ENCODE data around the gene ACKR2.

Gene ACKR2

DNA sequence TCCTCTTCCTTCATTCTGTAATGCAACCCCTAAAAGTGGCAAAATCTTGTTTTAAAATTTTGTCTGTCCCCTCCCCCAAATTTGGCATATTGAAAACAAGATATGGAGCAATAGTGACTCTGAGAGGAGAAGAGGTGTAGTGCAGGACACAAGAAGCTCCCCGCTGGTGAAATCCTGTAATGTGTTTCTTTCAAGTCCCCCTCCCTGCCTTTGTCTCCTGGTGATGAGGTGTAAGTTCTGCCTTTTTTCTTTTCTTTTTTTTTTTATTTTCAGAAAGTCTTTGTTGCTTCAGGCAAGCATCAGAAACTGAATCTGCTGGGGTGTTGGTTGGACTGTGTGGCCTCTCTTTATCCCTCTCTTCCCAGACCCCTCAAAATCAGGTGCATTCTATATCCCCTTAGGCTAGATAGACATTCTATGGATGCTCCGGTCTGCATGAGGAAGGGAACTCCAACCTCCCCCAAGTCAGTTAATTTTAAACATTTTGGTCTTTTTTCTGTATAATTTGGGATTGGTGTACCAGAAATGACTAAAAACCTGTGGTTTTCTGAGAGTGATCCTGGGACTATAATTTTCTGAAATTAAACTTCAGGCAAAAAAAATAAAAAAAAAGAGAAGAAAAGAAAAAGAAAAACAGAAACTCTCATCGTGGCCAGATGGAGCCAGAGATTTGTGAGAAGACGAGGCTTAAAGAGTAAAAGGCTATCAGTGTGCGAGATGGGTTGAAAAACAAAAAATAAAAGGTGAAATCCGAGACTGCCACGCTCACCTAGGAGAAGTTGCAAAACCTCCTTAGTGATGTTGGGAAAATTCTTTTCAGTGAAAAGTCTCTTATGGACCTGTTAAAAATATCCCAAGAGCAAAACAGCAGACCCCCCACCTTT lies 21.4 kb downstream of the ACKR2 start:
- no peak for DNase-seq

DNA sequence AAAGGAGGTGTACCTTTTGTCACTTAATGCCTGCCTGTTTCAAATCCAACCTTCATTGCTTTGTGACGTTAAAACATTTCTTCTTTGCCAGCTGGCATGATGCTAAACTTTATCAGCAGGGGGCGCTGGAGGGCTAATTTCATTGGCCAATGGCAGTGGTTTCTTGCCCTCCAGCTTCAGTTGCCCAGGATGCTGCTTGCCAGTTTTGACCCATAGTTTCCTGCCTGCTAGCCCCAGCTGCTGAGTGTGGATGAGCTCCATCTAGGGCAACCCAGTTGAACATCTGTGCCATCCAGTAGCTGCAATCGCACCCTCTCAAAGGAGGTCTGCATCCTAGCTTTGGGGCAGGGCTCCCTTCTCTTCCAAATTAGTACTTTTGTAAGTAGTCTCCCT lies 22.1 kb downstream of the ACKR2 start:
- no peak for DNase-seq

DNA sequence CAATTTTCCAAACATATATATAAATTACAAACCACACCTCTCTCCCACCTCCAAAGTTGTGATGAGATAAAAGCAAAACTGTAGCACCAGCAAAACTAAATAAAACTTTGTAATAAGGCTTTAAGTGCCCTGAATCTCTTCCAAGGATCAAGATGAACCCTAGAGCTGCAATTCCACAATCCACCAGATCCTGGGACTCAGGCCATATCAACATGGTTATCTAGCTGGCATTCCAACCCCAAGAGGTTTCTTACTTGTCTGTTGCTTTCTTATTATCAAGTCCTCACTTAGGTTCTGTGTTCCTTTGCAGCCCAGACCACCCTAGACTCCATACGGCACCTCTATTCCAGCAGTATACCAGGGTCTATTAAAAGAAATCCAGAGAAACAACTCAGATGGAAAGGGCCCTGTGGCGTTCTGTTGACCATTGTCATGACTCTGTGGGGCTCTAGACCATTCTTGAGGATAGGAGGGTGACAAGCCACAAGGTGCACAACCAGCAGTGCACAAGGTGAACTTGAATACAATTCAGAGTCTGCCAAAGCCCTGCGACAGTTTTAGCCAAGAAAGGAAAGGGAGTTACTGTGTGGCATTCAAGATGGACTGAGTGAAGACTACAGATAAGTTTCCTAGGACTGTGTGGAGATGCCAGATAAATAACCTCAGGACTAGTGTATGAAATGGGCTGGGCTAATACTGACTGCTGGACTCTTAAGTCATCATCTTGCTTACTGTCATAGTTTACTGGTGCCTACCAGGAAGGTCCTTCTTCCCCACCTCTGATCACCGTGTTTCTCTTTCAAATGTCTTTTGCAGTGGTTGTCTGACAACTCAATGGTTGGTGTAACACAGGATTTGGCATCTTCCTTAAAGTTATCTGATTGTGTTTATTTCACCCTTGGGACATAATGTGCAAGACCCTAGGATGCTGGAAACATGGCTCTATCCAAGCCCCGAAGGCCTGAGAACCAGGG lies 27.2 kb downstream of the ACKR2 start:
- DNase-seq, result no peak

DNA sequence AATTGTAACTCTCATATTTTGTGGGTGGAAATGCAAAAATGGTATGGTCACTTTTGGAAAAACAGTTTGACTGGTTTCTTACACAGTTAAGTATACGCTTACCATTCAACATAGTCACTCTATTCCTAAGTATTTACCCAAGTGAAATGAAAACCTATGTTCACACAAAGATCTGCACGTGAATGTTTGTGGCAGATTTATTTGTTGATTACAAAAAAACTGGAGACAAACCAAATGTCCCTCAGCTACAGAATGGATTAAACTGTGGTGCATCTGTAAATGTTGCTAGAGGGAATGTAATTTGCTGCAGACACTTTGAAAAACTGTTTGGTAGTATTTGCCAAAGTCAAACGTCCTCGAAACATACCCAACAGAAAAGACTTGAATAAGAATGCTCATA lies 29.3 kb downstream of the ACKR2 start:
- DNase-seq, result no peak

DNA sequence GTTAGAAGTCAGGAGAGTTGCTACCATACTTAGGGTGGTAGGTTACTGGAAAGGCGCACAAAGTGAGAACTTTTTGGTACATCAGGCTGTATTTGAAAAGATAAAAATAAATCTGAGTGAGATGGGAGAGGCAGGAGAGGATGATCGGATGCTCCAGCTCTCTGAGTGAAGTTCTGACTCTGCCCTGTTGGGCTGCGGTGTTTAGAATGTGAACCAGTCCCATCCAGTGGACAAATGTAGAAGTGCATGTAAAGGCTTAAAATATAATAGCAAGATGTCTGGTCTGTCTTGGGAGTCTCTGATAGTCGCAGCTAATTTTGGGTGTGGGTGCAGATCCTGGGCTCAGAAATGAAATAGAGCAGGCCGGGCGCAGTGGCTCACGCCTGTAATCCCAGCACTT lies 30.4 kb downstream of the ACKR2 start:
- no peak for DNase-seq

DNA sequence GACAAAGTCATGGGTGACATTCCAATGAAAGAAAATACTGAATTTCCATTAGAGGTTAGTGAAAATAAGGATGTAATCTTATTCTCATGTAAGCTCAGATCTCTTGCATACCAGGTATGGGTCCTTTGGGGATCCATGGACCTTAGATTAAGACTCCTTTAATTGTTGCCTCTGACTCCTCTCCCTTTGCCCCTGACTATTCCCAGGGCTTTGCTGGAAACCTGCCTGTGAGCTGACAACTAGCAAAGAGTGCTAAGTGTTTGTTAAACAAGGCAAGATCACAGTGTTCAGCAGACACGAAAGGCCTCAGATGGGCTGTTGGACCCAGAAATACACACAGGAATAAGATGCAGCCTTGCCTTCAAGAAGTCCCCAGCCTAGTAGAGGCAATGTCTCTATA lies 32.1 kb downstream of the ACKR2 start:
- DNase-seq, result no peak

DNA sequence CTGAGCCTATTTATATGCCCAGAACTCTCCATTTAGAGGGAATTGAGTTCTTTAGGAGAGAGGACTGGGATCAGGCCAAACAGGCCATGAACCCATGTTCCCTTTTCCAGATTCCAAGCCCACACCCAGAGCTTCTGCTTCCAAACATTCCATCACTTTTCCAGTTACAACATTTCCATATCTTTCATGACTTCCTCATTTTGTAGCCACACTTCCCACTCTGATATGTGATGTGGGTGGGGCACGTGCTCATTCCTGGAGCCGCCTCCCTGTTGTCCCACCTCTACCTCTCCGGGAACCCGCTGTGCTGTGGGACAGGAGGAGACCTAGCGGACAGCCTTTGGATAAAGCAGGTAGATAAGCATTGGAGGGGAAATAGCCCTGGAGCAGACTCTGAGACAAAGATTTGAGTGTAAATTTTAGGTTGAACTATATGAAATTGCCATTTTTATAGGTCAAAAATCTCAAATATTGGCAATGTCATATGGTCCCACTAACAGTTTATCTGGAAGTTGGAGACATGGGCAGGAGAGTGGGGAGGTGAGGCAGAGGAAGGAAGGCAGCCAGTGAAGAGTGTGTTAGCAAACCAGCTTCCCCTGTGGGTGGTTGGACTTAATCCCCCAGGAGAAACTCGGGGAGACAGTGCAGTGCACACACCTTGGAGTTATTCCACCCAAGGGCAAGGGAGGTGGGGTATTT lies 34.6 kb downstream of the ACKR2 start:
- no peak for DNase-seq

DNA sequence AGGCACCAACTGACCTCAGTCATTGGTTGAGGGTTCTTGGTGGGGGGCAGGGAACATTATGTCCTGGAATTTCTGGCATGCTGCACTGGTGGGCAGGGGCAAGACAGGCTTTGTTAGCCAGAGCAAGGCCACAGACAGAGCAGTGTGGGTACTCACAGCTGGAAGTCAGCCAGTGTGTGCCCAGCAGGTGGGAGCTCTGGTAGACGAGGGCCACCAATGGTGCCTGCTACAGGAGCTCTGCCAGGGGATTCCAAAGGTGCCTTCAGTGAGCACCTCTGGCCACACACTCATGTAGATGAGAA lies 35.1 kb downstream of the ACKR2 start:
- DNase-seq, result no peak

DNA sequence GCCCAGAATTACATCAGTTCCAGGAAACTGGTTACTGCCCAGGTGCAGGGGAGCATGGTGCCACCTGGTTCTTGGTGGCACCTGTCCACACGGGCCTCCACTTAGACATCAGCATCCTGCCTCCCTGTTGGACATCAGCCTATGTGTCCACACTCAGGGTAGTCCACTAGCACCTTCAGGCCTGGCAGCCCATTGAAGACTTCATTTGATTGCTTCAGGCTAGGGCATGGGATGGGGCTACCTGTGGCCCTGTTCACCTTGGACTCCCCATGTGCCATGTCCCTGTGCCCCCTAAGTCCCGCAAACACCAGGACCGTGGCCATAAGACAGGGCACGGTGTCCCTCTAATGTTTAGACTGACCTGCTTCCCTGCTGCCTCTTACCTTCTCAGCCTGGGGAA lies 35.6 kb downstream of the ACKR2 start:
- no peak for DNase-seq

DNA sequence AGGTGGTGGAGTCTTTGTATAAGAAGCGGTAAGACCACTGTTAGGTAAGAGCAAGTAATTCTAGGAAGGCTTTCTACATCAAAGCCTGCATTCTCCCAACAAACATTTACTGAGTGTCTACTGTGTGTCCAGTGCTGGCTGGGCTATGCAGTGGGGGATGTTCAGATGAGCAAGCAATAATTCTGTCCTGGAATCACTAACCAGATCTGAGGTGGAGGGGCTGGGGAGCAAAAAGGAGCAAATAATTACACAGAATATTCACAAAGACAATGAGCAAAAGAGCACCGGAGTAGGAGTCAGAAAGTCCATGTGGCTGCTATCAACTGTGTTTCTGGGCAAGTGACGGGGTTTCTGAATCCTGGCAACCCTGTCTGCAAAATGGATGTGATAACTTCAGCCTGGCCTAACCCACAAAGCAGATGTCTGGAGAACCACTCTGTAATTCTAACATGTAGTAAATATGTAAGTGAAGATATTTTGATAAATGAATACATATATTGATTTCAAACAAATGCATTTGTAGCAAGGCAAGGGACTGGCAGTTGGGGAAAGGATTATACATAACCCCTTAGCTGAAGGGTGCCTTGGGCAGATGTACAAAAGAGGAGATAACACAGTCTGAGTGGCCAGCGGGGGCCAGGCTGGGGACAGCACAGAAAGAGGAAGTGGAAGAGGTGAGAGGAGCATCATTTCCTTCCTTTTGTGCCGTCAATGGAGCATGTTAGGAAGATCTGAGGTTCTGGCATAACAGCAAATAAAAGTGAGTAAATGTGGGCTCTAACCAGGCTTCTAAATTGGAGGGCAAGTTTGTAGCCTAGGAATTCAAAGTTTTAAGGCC lies 37.7 kb downstream of the ACKR2 start:
- DNase-seq, result no peak

DNA sequence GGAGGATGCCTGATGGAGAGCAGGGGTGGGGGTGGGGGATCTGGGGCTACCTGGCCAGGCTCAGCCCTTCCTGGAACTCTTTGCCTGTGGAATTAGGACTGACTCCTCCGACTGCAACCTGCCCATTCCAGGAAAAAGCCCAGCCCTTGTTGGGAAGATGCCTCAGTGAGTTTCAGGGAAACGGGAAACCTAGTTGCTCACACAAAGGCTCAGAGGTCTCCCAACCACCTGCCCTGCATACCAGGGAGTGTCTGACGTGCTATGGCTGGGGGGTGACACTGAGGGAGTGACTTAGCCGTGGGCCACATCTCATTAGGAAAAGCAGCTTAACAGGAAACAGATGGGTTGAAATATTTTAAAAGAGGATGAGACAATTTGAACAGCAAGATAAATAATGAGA lies 38.5 kb downstream of the ACKR2 start:
- no peak for DNase-seq

DNA sequence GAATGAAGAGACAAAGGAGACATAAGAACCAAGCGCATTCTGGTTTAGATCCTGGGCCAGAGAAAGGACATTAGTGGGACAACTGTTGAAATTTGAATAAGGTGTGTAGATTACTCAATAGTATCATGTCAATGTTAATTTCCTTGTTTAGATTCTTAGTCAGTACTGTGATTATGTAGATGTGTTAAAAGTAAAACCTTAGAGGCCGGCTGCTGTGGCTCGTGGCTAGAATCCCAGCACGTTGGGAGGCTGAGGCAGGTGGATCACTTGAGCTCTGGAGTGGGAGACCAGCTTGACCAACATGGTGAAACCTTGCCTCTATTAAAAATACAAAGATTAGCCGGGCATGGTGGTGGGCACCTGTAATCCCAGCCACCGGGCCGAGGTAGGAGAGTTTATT lies 39.8 kb downstream of the ACKR2 start:
- no peak for DNase-seq

DNA sequence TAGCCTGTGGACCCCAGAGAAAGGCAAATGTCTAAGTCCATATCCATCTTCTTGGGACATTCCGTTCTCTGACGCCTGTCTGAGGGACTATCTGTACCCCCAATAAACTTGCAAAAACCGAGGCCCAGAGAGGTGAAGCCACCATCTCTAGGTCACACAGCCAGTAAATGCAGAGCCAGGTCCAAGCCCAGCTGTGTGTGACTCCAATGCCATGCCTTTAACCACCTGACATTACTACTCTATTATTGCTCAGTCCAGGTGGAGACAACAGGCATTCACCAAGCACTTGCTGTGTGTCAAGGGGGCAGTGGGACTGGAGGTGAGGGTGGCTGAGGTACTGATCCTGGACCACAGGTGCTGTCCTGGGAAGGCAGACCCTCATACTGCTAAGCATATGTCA lies 41.0 kb downstream of the ACKR2 start:
- DNase-seq, result no peak

DNA sequence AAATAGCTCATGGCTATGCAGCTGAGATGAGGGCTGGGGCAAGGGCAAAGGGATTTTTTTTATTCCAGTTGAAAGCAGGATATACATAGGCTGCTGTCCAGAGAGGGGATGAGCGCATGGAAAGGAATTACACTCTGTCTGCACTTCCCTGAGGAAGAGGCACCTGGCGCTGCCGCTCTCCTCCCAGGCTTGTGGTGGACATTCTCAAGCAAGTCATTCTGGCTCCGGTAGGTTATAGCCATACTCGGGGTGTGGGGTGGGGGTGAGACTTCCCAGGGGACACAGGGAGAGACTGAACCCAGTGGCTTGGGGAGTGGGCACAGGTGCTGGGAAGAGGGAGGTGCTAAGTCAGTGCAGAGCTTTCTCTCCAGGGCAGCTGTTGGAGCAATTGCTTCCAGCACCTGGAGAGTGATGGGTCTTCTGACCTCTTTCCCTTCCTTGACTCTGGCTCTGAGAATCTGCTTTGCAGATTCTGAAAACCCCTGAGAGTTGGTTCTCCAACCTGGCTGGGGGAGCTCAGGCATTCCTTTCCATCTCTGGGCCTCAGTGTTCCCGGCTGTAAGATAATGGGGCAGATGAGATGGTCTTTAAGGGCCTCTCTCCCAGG lies 42.1 kb downstream of the ACKR2 start:
- no peak for DNase-seq

DNA sequence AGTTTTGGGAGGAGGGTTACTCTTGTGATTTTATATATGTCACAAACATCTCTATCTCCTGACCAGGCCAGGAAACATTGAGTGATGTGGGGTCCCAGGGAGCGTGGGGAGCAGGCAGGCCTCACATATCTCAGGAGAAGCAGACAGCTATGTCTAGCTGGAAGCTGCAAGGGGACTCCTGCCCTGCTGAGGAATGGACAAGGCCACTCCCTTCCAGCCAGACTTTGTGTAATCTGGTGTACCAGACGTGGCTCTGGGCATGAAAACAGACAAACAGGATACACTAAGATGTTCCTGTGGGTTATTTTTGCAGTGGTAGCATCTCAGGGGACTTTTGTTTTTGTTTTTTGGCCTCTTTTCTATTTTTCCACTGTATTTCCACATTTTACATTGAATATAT lies 43.2 kb downstream of the ACKR2 start:
- no peak for DNase-seq

DNA sequence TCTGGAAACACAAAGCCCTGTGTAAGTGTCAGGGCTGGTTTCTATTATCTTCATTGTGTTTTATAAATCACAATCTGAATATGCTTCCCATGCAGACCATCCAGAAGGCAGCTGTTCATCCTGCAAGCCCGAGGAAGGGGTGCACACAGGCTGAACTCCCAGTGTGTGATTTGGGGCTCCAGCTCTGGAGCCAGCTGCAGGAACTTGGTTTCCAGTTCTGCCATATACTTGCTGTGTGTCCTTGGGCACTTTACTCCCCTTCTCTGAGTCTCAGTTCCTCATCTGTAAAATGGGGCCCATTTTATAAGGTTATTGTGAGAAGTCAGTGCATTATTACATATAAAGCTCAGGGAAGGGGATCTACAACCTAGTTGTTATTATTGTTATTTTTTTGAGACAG lies 43.8 kb downstream of the ACKR2 start:
- no peak for DNase-seq

DNA sequence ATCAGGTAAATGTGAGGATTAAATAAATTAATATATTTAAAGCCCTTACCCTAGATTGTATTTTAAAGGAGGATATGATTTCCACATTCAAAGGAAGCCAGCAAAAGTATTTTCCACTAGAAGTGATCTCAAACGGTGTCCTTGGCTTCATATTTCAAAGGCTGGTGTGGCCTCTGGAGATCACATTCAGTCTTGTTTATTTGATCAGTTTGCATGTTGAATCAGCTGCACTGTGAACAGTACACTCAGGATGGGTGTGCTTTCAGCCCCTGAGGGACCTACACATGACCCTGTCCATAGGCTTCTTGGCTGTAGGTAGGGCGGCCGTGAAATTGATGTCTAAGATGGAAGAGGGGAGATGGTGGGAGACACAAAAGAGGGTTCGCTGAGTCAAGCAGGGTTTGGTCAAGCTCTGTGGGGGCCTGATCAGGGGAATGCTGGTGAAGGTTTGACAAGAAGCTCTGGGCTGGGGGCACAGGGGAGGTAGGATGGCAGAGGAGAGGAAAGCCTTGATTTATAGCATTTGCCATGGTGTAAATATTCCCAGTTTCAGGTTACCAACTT lies 44.6 kb downstream of the ACKR2 start:
- no peak for DNase-seq

DNA sequence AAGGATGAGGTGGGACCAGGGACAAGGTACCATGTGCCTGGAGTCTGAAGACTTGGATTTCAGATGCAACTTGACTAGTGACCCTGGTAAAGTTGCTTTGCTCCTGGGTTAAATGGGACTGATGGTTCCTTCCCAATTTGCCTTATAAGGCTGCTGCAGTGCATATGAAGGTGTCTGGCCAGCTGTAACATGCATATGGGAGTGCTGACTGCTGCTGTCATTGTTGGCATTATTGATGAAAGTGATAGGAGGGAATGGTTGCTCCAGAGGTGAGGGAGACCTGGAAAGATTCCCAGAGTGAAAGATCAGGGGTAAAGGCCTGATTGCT lies 45.9 kb downstream of the ACKR2 start:
- no peak for DNase-seq

DNA sequence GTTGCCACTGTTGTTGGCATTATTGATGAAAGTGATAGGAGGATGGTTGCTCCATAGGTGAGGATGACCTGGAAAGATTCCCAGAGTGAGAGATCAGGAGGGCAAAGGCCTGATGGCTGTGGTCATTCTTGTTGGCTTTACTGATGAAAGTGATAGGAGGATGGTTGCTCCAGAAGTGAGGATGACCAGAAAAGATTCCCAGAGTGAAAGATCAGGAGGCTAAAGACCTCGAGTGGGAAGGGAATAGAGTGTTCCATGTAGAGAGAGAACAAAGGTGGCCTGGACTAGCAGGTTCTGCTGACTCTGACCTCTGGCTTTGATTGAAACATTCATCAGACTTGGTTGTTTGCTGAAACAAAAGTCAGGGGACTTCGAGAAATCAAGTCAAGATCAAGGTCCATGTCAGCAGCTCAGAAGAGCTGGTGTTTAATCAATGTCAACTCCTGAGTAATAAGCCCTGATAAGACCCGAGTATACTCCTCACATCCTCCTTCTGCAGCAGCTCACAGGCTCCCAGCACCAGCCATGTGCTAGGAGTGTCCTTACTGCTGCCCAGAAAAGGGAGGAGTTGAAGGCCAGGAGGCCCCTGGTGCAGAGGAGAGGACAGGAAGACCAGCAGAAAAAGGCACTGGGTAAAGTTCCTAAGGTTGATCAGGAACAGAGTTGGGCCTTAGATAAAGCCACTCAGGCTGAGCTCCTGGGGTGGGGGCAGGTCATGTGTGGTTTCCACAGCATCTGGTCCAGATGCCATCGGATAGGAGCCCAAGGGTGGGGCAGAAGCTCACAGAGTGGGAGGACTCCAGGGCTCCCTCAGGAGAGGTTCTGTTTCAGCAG lies 46.5 kb downstream of the ACKR2 start:
- DNase-seq, result no peak

DNA sequence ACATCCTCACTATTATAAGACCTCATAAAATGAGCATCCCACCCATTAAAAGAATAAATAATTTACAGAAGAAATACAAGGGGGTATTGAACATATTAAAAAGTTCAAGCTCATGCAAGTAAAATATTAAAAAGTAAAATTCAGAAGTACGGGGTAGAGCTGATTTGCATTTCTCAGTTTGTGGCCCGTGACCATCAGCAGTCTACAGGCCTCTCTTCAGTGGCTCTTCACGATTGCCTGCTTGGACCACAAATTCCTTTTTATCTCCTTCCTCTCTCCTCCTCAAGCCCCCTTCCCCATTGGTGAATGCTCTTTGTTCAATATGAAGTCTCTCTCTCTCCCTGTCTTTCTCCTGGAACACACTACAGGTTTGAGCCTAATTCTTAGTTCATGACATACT lies 47.3 kb downstream of the ACKR2 start:
- no peak for DNase-seq

DNA sequence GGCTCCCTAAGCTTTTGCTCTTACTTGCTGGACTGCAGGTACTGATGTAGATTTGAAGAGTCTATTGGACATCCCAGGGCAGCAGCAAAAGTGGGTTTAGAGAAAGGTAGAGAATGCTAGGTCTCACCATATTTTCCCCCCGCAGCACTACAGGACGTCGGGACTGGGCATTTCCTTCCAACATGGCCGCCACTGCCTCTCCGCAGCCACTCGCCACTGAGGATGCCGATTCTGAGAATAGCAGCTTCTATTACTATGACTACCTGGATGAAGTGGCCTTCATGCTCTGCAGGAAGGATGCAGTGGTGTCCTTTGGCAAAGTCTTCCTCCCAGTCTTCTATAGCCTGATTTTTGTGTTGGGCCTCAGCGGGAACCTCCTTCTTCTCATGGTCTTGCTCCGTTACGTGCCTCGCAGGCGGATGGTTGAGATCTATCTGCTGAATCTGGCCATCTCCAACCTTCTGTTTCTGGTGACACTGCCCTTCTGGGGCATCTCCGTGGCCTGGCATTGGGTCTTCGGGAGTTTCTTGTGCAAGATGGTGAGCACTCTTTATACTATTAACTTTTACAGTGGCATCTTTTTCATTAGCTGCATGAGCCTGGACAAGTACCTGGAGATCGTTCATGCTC lies 55.2 kb downstream of the ACKR2 start:
- DNase-seq, result no peak

Data from cortex of kidney (tissue), 1 donor.